Endodermal cell (in vitro differentiated cells): ENCODE results near the gene DTNB. TPM values are rescaled to one million over a fixed set of nuclear protein-coding genes. Genes with fewer than 3 reads are reported as not detected.

Experiments
- DNase-seq: peaks from one replicate; pipeline ENCODE4 v3.0.0-alpha.2; 2017
- H3K27ac ChIP-seq: 2 replicates; pipeline ENCODE4 v1.5.1; 2013; ENCODE audit warnings: mild to moderate bottlenecking, low read depth, low read length, moderate library complexity
- H3K27me3 ChIP-seq: 2 replicates; pipeline ENCODE4 v1.6.1; 2013; ENCODE audit warnings: mild to moderate bottlenecking, low read length, moderate library complexity; ENCODE audit not compliant: insufficient read depth, control insufficient read depth, poor library complexity, severe bottlenecking
- H3K36me3 ChIP-seq: 2 replicates; pipeline ENCODE4 v1.7.0; 2013; ENCODE audit warnings: mild to moderate bottlenecking, low read length, moderate library complexity; ENCODE audit not compliant: control insufficient read depth, insufficient read depth
- H3K4me1 ChIP-seq: one replicate; pipeline ENCODE4 v1.7.0; 2013; ENCODE audit warnings: low read length; ENCODE audit not compliant: control insufficient read depth, insufficient read depth
- H3K4me3 ChIP-seq: 2 replicates; pipeline ENCODE4 v1.5.1; 2013; ENCODE audit warnings: mild to moderate bottlenecking, low read length, moderate library complexity
- H3K9ac ChIP-seq: 2 replicates; pipeline ENCODE4 v1.6.1; 2013; ENCODE audit warnings: mild to moderate bottlenecking, low read length, moderate library complexity; ENCODE audit not compliant: poor library complexity, severe bottlenecking; ENCODE audit errors: extremely low read depth
- H3K9me3 ChIP-seq: 2 replicates; pipeline ENCODE4 v1.6.1; 2013; ENCODE audit warnings: mild to moderate bottlenecking, low read length, moderate library complexity; ENCODE audit not compliant: control insufficient read depth
- H3K27ac Mint-ChIP-seq: 2 replicates; pipeline ENCODE4 v1.8.0; 2020; ENCODE audit warnings: mixed read lengths
- H3K27me3 Mint-ChIP-seq: 2 replicates; pipeline ENCODE4 v1.8.0; 2021; ENCODE audit warnings: mild to moderate bottlenecking, mixed read lengths; ENCODE audit not compliant: insufficient read depth
- H3K36me3 Mint-ChIP-seq: 2 replicates; pipeline ENCODE4 v1.8.0; 2020; ENCODE audit warnings: low read depth, mixed read lengths
- H3K4me1 Mint-ChIP-seq: 2 replicates; pipeline ENCODE4 v1.8.0; 2020; ENCODE audit warnings: mixed read lengths
- H3K4me3 Mint-ChIP-seq: 2 replicates; pipeline ENCODE4 v1.8.0; 2020; ENCODE audit warnings: mild to moderate bottlenecking, moderate library complexity, mixed read lengths
- H3K9me3 Mint-ChIP-seq: 2 replicates; pipeline ENCODE4 v1.8.0; 2020; ENCODE audit warnings: mild to moderate bottlenecking, mixed read lengths
- CTCF ChIP-seq: fragments of 200-600 bp; sonication (generic); conservative IDR thresholded peaks from 2 replicates; pipeline ENCODE4 v1.5.0; 2021; ENCODE audit warnings: antibody characterized with exemption, mild to moderate bottlenecking
- whole genome bisulfite sequencing, 2 experiments: methylation state at CpG; one replicate each; pipeline versions ENCODE4 v1.1.5 to v1.1.7; 2013; ENCODE audit warnings: missing lambda C conversion rate in 2 of 2, mixed read lengths in 1 of 2; ENCODE audit not compliant: insufficient coverage in 1 of 2, insufficient read length in 1 of 2; 5-methylcytosine and 5-hydroxymethylcytosine counted together
- total RNA-seq, 2 donors: library from RNA; stranded (reverse); fragmentation: NEBNext Ultra II Directional in 1 of 2; extraction: Animal tissue kit (Norgen Biotek cat#: 25700) in 1 of 2; gene quantifications; 2 replicates in 1 of 2; 3 replicates in 1 of 2; pipeline ENCODE4 v1.2.1, GENCODE V29; 2021

Gene DTNB
- total RNA-seq, 2 donors from 2014 or later: 38.8 to 48.7 TPM

DNA sequence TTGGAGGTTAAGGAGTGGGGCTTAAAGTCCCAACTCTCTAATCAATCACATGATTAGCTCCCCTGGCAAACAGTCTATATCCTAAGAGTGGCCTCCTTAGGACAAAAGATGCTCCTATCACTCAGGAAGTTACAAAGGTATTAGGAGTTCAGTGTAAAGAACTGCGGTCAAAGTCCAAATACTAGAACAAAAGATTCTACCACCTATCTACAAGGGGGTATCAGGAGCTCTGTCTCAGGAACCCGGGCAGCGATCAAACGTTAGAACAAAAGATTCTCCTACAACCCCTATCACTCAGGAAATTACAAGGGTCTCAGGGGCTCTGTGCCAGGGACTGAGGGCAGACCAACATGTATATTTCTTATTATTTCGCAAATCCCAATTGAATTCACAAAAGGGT lies 58.0 kb downstream of the DTNB start:
- Mint-ChIP-seq H3K4me1 (peaks cover 51% of the 10 kb centered on the region), H3K9me3 (no peaks in the 10 kb centered on the region), H3K27me3 (no peaks in the 10 kb centered on the region), H3K36me3 (peaks cover 13% of the 10 kb centered on the region), H3K27ac (peak overlapping the region; percentile 93), H3K4me3 (peak overlapping the region; percentile 19)
- peak overlapping the region; percentile 58 for H3K4me3 ChIP-seq
- H3K9me3 ChIP-seq: no peaks in the 10 kb centered on the region
- peak overlapping the region; percentile 13 for H3K27ac ChIP-seq
- 56 to 68% methylated on average over 4 to 5 of the region's 5 CpGs for WGBS, 2 experiments
- no peaks in the 10 kb centered on the region for H3K36me3 ChIP-seq
- no peaks in the 10 kb centered on the region for H3K27me3 ChIP-seq
- peak overlapping the region; percentile 27 for H3K9ac ChIP-seq
- peaks cover 9% of the 10 kb centered on the region for H3K4me1 ChIP-seq
- DNase-seq: no peak
- no peak for TF ChIP-seq CTCF

DNA sequence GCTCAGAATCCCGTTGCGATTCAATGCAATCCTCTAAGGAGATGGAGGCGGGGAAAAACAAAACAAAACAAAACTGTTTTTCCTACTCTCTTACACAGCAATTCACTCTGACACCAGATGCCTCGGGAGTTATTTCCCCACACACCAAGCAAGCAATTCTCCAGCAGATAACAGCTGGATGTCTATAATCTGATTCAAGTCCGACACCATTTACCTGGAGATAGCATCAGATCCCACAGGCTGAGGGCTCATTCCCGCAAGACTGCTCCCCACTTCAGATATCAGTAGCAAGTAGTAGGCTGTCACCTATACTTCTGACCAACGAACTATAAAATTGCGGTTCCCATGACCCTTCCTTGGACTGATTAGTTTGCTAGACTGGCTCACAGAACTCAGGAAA lies 58.7 kb downstream of the DTNB start:
- Histone ChIP-seq H3K27ac (peak overlapping the region; percentile 13), H3K36me3 (no peaks in the 10 kb centered on the region), H3K9ac (peak overlapping the region; percentile 27), H3K4me1 (peaks cover 9% of the 10 kb centered on the region), H3K9me3 (no peaks in the 10 kb centered on the region), H3K4me3 (peak overlapping the region; percentile 58), H3K27me3 (no peaks in the 10 kb centered on the region)
- no peak for TF ChIP-seq CTCF
- peak overlapping the region; percentile 93 for H3K27ac Mint-ChIP-seq
- peaks cover 46% of the 10 kb centered on the region for H3K4me1 Mint-ChIP-seq
- H3K9me3 Mint-ChIP-seq: no peaks in the 10 kb centered on the region
- H3K36me3 Mint-ChIP-seq: peaks cover 9% of the 10 kb centered on the region
- peak overlapping the region; percentile 4 for H3K4me3 Mint-ChIP-seq
- DNase-seq: peak; percentile 52
- WGBS, 2 experiments: 80 to 84% methylated on average over 4 to 8 of the region's 8 CpGs
- H3K27me3 Mint-ChIP-seq: no peaks in the 10 kb centered on the region

- H3K9ac ChIP-seq: no peak overlapping the region
- H3K4me1 Mint-ChIP-seq: peaks cover 25% of the 10 kb centered on the region
- peak overlapping the region; percentile 9 for H3K27ac Mint-ChIP-seq
Observed at GRCh38 chr2:25608718-25609117, 64.7 kb downstream of the DTNB start.

More at GRCh38 chr2:25608718-25609117, 64.7 kb downstream of the DTNB start:
- Histone ChIP-seq H3K9me3 (no peaks in the 10 kb centered on the region), H3K4me1 (no peaks in the 10 kb centered on the region), H3K27me3 (no peaks in the 10 kb centered on the region), H3K4me3 (no peak overlapping the region), H3K36me3 (no peaks in the 10 kb centered on the region), H3K27ac (no peak overlapping the region)
- Mint-ChIP-seq H3K4me3 (no peak overlapping the region), H3K27me3 (no peaks in the 10 kb centered on the region), H3K9me3 (no peaks in the 10 kb centered on the region), H3K36me3 (no peaks in the 10 kb centered on the region)
- DNase-seq: no peak
- TF ChIP-seq CTCF: no peak
